Neural progenitor cell (in vitro differentiated cells): ENCODE data around the gene HPGD.

Experiments used
- EZH2 ChIP-seq: fragments of 200-600 bp; sonication (generic); IDR thresholded peaks from 2 replicates; pipeline ENCODE4 v1.6.1; 2017; ENCODE audit warnings: antibody characterized with exemption, mild to moderate bottlenecking, moderate library complexity
- TF ChIP-seq, protein P1 (sequence below): fragments of 200-600 bp; sonication (generic); IDR thresholded peaks from 2 replicates; pipeline ENCODE4 v1.5.1; 2017; ENCODE audit warnings: antibody characterized with exemption, mild to moderate bottlenecking

- TF ChIP-seq, protein P1, sequence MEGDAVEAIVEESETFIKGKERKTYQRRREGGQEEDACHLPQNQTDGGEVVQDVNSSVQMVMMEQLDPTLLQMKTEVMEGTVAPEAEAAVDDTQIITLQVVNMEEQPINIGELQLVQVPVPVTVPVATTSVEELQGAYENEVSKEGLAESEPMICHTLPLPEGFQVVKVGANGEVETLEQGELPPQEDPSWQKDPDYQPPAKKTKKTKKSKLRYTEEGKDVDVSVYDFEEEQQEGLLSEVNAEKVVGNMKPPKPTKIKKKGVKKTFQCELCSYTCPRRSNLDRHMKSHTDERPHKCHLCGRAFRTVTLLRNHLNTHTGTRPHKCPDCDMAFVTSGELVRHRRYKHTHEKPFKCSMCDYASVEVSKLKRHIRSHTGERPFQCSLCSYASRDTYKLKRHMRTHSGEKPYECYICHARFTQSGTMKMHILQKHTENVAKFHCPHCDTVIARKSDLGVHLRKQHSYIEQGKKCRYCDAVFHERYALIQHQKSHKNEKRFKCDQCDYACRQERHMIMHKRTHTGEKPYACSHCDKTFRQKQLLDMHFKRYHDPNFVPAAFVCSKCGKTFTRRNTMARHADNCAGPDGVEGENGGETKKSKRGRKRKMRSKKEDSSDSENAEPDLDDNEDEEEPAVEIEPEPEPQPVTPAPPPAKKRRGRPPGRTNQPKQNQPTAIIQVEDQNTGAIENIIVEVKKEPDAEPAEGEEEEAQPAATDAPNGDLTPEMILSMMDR = no peak
- no peak for TF ChIP-seq EZH2
These were observed 17.3 kb downstream of the HPGD start for GRCh38 chr4:174505007-174505406.
